PC-3 (cell line): ENCODE measurements around the gene NOS2. TPM values are rescaled to one million over a fixed set of nuclear protein-coding genes. Genes with fewer than 3 reads are reported as not detected.

Experiments used
- ATAC-seq: fragments of 200-7000 bp; cut with Tn5 transposase; 2 replicates; pipeline ENCODE4 v1.9.1; 2020; ENCODE audit warnings: mild to moderate bottlenecking, moderate library complexity
- BruUV-seq: library from RNA; stranded (reverse); fragments of 400-500 nt; replicated peaks from 2 replicates; lab custom pipeline; 2021; lab: Mats Ljungman, UMichigan
- CTCF ChIA-PET: fragments of 300-600 bp; sonication (Branson Sonifier 250); formaldehyde crosslinking; loops from one replicate; lab custom pipeline; 2022; ENCODE audit warnings: antibody characterized with exemption; lab: Charles Lee
- POLR2A ChIA-PET: fragments of 300-600 bp; sonication (Branson Sonifier 250); formaldehyde crosslinking; loops from one replicate; lab custom pipeline; 2022; ENCODE audit warnings: antibody characterized with exemption; ENCODE audit not compliant: unreplicated experiment; lab: Charles Lee
- DNase-seq: peaks from one replicate; pipeline ENCODE4 v3.0.0-alpha.2; 2015
- H2AFZ ChIP-seq: fragments of 300-600 bp; sonication (generic); 2 replicates; pipeline ENCODE4 v1.6.0; 2016; ENCODE audit warnings: antibody characterized with exemption, low read length
- H3F3A ChIP-seq: fragments of 300-600 bp; sonication (generic); one replicate; pipeline ENCODE4 v1.6.0; 2017; ENCODE audit warnings: antibody characterized with exemption, low read length, control low read depth, mild to moderate bottlenecking; ENCODE audit not compliant: unreplicated experiment
- H3K27ac ChIP-seq: fragments of 300-600 bp; sonication (generic); 2 replicates; pipeline ENCODE4 v1.5.1; 2016; ENCODE audit warnings: mild to moderate bottlenecking, low read length
- H3K27me3 ChIP-seq: fragments of 300-600 bp; sonication (generic); 2 replicates; pipeline ENCODE4 v1.6.1; 2016; ENCODE audit warnings: low read length, mixed read lengths
- H3K36me3 ChIP-seq: fragments of 300-600 bp; sonication (generic); 2 replicates; pipeline ENCODE4 v1.6.1; 2016; ENCODE audit warnings: low read depth, mixed run types, low read length, mixed read lengths
- H3K4me1 ChIP-seq: fragments of 300-600 bp; sonication (generic); 2 replicates; pipeline ENCODE4 v1.5.1; 2016; ENCODE audit warnings: low read length; ENCODE audit not compliant: insufficient read depth
- H3K4me2 ChIP-seq: fragments of 300-600 bp; sonication (generic); 2 replicates; pipeline ENCODE4 v1.6.0; 2016; ENCODE audit warnings: low read length
- H3K4me3 ChIP-seq: fragments of 300-600 bp; sonication (generic); 2 replicates; pipeline ENCODE4 v1.5.1; 2016; ENCODE audit warnings: mild to moderate bottlenecking, low read length, mixed read lengths
- H3K79me2 ChIP-seq: fragments of 300-600 bp; sonication (generic); 2 replicates; pipeline ENCODE4 v1.6.1; 2017; ENCODE audit warnings: low read length, mixed read lengths
- H3K9ac ChIP-seq: fragments of 300-600 bp; sonication (generic); 2 replicates; pipeline ENCODE4 v1.6.0; 2016; ENCODE audit warnings: mild to moderate bottlenecking, low read length
- H3K9me2 ChIP-seq: fragments of 300-600 bp; sonication (generic); replicated peaks from 2 replicates; pipeline ENCODE4 v1.6.1; 2016; ENCODE audit warnings: mixed run types, low read length, mixed read lengths
- H3K9me3 ChIP-seq: fragments of 300-600 bp; sonication (generic); 2 replicates; pipeline ENCODE4 v1.6.1; 2016; ENCODE audit warnings: low read length, mixed read lengths
- H4K20me1 ChIP-seq: fragments of 300-600 bp; sonication (generic); 2 replicates; pipeline ENCODE4 v1.6.1; 2016; ENCODE audit warnings: low read length, mixed read lengths
- CTCF ChIP-seq: fragments of 300-600 bp; sonication (generic); conservative IDR thresholded peaks from 2 replicates; pipeline ENCODE4 v1.5.1; 2017; ENCODE audit warnings: antibody characterized with exemption, low read depth, mild to moderate bottlenecking, low read length
- EZH2 ChIP-seq: fragments of 300-600 bp; sonication (generic); IDR thresholded peaks from one replicate; pipeline ENCODE4 v1.6.1; 2017; ENCODE audit warnings: antibody characterized with exemption, mild to moderate bottlenecking, low read length; ENCODE audit not compliant: unreplicated experiment
- EZH2phosphoT487 ChIP-seq: fragments of 300-600 bp; sonication (generic); IDR thresholded peaks from 2 replicates; pipeline ENCODE4 v1.6.1; 2018; ENCODE audit warnings: mild to moderate bottlenecking, antibody characterized with exemption, low read length, borderline replicate concordance
- intact Hi-C: fragments of 100-400 bp; cut with micrococcal nuclease; formaldehyde crosslinking; loops from 2 replicates; pipeline ENCODE4 v1.9.0; 2023
- total RNA-seq: library from RNA; depleted of rRNA; stranded (reverse); fragments of >200 nt; gene quantifications from 2 replicates; pipeline ENCODE4 v1.2.3, GENCODE V29; 2014

The NOS2 gene
- total RNA-seq, 1 experiment from 2014 or later: not detected

- ChIA-PET POLR2A (no interaction called here), CTCF (no interaction called here)
- BruUV-seq: no TSS peak
- no peaks in the 10 kb centered on the region for H3K9me3 ChIP-seq
- H3K36me3 ChIP-seq: no peaks in the 10 kb centered on the region
- intact Hi-C loops: no loop called here
- no peaks in the 10 kb centered on the region for H4K20me1 ChIP-seq
- H3K9me2 ChIP-seq: no peaks in the 10 kb centered on the region
- no peak for ATAC-seq
- TF ChIP-seq CTCF (no peak), EZH2 (no peak), EZH2phosphoT487 (no peak)
- H3K4me2 ChIP-seq: no peak overlapping the region
- H3K4me3 ChIP-seq: no peak overlapping the region
- H3F3A ChIP-seq: no peaks in the 10 kb centered on the region
- no peak overlapping the region for H2AFZ ChIP-seq
- H3K27ac ChIP-seq: no peak overlapping the region
- H3K27me3 ChIP-seq: peaks cover 31% of the 10 kb centered on the region
- no peaks in the 10 kb centered on the region for H3K79me2 ChIP-seq
- H3K4me1 ChIP-seq: no peaks in the 10 kb centered on the region
- no peak for DNase-seq
- no peak overlapping the region for H3K9ac ChIP-seq
Measured at GRCh38 chr17:27768858-27769410, 31.4 kb downstream of the NOS2 start.

- H3K4me2 ChIP-seq: no peak overlapping the region
- ATAC-seq: no peak
- H2AFZ ChIP-seq: no peak overlapping the region
- no peak for DNase-seq
- H3K36me3 ChIP-seq: no peaks in the 10 kb centered on the region
- intact Hi-C loops: no loop called here
- no peak overlapping the region for H3K9ac ChIP-seq
- H4K20me1 ChIP-seq: no peaks in the 10 kb centered on the region
- no TSS peak for BruUV-seq
- H3K9me2 ChIP-seq: no peaks in the 10 kb centered on the region
- TF ChIP-seq CTCF (no peak), EZH2 (no peak), EZH2phosphoT487 (no peak)
- H3F3A ChIP-seq: no peaks in the 10 kb centered on the region
- ChIA-PET CTCF (no interaction called here), POLR2A (no interaction called here)
- no peak overlapping the region for H3K27ac ChIP-seq
- H3K4me1 ChIP-seq: no peaks in the 10 kb centered on the region
- H3K9me3 ChIP-seq: no peaks in the 10 kb centered on the region
- H3K27me3 ChIP-seq: peaks cover 9% of the 10 kb centered on the region; the same call in 1 of the 2 replicates
- H3K79me2 ChIP-seq: no peaks in the 10 kb centered on the region
- H3K4me3 ChIP-seq: no peak overlapping the region
Measured at GRCh38 chr17:27766438-27766837, 33.9 kb downstream of the NOS2 start.

- Histone ChIP-seq H3K36me3 (no peaks in the 10 kb centered on the region), H3K4me3 (no peak overlapping the region), H3K9me2 (no peaks in the 10 kb centered on the region), H3K4me1 (no peaks in the 10 kb centered on the region), H2AFZ (no peak overlapping the region), H3K9me3 (no peaks in the 10 kb centered on the region), H4K20me1 (no peaks in the 10 kb centered on the region), H3K79me2 (no peaks in the 10 kb centered on the region), H3K27ac (no peak overlapping the region), H3K27me3 (peaks cover 9% of the 10 kb centered on the region; the same call in 1 of the 2 replicates), H3K4me2 (no peak overlapping the region), H3F3A (no peaks in the 10 kb centered on the region), H3K9ac (no peak overlapping the region)
- no TSS peak for BruUV-seq
- CTCF ChIA-PET: no interaction called here
- TF ChIP-seq CTCF (no peak), EZH2phosphoT487 (no peak), EZH2 (no peak)
- DNase-seq: no peak
- POLR2A ChIA-PET: no interaction called here
- no peak for ATAC-seq
- intact Hi-C loops: no loop called here
Measured at GRCh38 chr17:27765353-27765752, 35.0 kb downstream of the NOS2 start.
